Subcutaneous abdominal adipose tissue (tissue), 5 donors: ENCODE results near the gene SDE2.
"Not testable (repeated sequence)": the region's sequence is repeated elsewhere in the genome, so short reads cannot be mapped to it uniquely, and the experiment has no call there.

Experiments
- H3K27ac ChIP-seq: one replicate; pipeline ENCODE4 v1.7.0; 2013; ENCODE audit warnings: low read depth, mild to moderate bottlenecking, inconsistent platforms, low read length, moderate library complexity
- H3K27me3 ChIP-seq, 5 donors: one replicate each; pipeline ENCODE4 v1.7.0; 2013; ENCODE audit warnings: low read length in 5 of 5, inconsistent platforms in 1 of 5; ENCODE audit not compliant: control insufficient read depth in 5 of 5, insufficient read depth in 4 of 5
- H3K36me3 ChIP-seq, 5 donors: one replicate each; pipeline ENCODE4 v1.7.0; 2013; ENCODE audit warnings: low read length in 5 of 5; ENCODE audit not compliant: control insufficient read depth in 5 of 5, insufficient read depth in 5 of 5
- H3K4me1 ChIP-seq, 5 donors: one replicate each; pipeline ENCODE4 v1.7.0; 2013; ENCODE audit warnings: low read length in 5 of 5, mild to moderate bottlenecking in 3 of 5, moderate library complexity in 1 of 5; ENCODE audit not compliant: control insufficient read depth in 5 of 5, insufficient read depth in 5 of 5
- H3K4me3 ChIP-seq, 5 donors: one replicate each; pipeline ENCODE4 v1.7.0; 2013; ENCODE audit warnings: low read length in 5 of 5, low read depth in 1 of 5
- H3K9ac ChIP-seq, 5 donors: one replicate each; pipeline ENCODE4 v1.7.0; 2013; ENCODE audit warnings: low read length in 5 of 5, mild to moderate bottlenecking in 4 of 5, moderate library complexity in 3 of 5
- H3K9me3 ChIP-seq, 5 donors: one replicate each; pipeline ENCODE4 v1.7.0; 2013; ENCODE audit warnings: low read length in 5 of 5; ENCODE audit not compliant: control insufficient read depth in 5 of 5
- donor health status: healthy.
- donor health status: healthy.
- donor health status: healthy.
- donor health status: healthy.
- donor health status: healthy.

Gene SDE2

GRCh38 chr1:225979421-225979820 lies 19.7 kb downstream of the SDE2 start:
- peaks cover 15 to 57% (median 40%) of the 10 kb centered on the region in 5 donors for H3K36me3 ChIP-seq
- no peak overlapping the region for H3K4me3 ChIP-seq
- no peaks in the 10 kb centered on the region for H3K9me3 ChIP-seq
- H3K9ac ChIP-seq = no peak overlapping the region
- H3K27me3 ChIP-seq = no peaks in the 10 kb centered on the region
- peaks cover 0 to 12% (median 0%) of the 10 kb centered on the region in 5 donors for H3K4me1 ChIP-seq
- no peak overlapping the region for H3K27ac ChIP-seq

- H3K27me3 ChIP-seq = no peaks in the 10 kb centered on the region
- H3K9ac ChIP-seq = no peak overlapping the region
- H3K36me3 ChIP-seq = peaks cover 15 to 51% (median 31%) of the 10 kb centered on the region in 5 donors
- no peak overlapping the region for H3K27ac ChIP-seq
- H3K4me1 ChIP-seq = peaks cover 0 to 12% (median 0%) of the 10 kb centered on the region in 5 donors
- H3K4me3 ChIP-seq = no peak overlapping the region
- H3K9me3 ChIP-seq = no peaks in the 10 kb centered on the region
These were observed 21.0 kb downstream of the SDE2 start for GRCh38 chr1:225977937-225978748.

- not testable (repeated sequence) for H3K9me3 ChIP-seq, H3K27ac ChIP-seq, H3K9ac ChIP-seq, H3K4me3 ChIP-seq, H3K27me3 ChIP-seq
- Histone ChIP-seq H3K4me1 (peaks cover 0 to 12% (median 0%) of the 10 kb centered on the region in 5 donors), H3K36me3 (peaks cover 5 to 24% (median 22%) of the 10 kb centered on the region in 5 donors)
These were observed 24.0 kb downstream of the SDE2 start for GRCh38 chr1:225975146-225975545.

- H3K4me1 ChIP-seq = peaks cover 0 to 12% (median 0%) of the 10 kb centered on the region in 5 donors
- no peaks in the 10 kb centered on the region for H3K9me3 ChIP-seq
- no peak overlapping the region for H3K27ac ChIP-seq
- H3K27me3 ChIP-seq = no peaks in the 10 kb centered on the region
- H3K4me3 ChIP-seq = no peak overlapping the region
- H3K9ac ChIP-seq = no peak overlapping the region
- peaks cover 2 to 17% (median 15%) of the 10 kb centered on the region in 5 donors for H3K36me3 ChIP-seq
These were observed 24.7 kb downstream of the SDE2 start for GRCh38 chr1:225974454-225974853.

- Histone ChIP-seq H3K9ac (peak overlapping the region in 1 of 5 donors; percentile 41), H3K4me3 (no peak overlapping the region), H3K27me3 (no peaks in the 10 kb centered on the region), H3K4me1 (peaks cover 0 to 12% (median 0%) of the 10 kb centered on the region in 5 donors), H3K27ac (no peak overlapping the region), H3K36me3 (peaks cover 0 to 10% (median 9%) of the 10 kb centered on the region in 5 donors), H3K9me3 (no peaks in the 10 kb centered on the region)
These were observed 26.0 kb downstream of the SDE2 start for GRCh38 chr1:225973158-225973557.

DNA sequence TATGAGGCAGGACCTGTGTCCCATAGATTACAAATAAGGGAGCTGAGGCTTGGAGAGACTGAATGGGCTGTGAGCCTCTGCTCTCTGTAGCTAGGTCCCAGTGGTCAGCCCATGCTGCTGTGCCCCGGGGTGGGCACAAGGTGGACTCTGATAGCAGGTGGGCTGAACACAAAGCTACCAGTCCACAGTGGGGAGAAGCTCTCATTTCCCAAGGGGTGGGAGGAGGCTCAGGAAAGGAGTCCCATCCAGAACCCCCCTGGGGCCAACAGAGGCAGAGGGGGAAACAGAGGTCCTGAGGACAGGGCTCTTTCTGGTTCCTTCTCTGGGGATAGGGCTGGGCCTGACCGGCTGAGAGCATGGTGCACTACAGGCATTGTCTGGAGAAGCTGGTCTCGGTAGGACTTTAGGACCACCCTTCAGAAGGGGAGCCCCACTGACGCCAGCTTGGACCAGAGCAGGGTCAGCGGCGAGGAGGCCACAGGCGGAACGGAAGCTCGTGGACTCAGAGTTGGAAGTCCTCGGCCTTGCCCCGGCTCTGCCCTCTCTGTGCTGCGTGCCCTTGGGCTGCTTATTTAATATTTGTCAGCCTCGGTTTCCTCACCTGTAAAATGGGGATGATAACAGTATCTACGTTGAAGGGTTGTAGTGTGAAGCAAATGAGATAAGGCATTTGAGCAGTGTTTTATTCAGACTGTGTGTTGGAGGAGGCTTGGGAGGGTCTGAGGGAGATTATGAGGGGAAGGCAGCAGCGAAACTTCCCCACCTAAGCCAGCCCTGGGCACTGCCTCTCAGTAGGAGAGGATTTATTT lies 26.6 kb downstream of the SDE2 start:
- H3K27ac ChIP-seq = no peak overlapping the region
- H3K4me3 ChIP-seq = no peak overlapping the region
- no peaks in the 10 kb centered on the region for H3K9me3 ChIP-seq
- no peaks in the 10 kb centered on the region for H3K27me3 ChIP-seq
- peaks cover 0 to 9% (median 0%) of the 10 kb centered on the region in 5 donors for H3K4me1 ChIP-seq
- peaks cover 0 to 4% (median 4%) of the 10 kb centered on the region in 5 donors for H3K36me3 ChIP-seq
- peak overlapping the region in 1 of 5 donors; percentile 41 for H3K9ac ChIP-seq

GRCh38 chr1:225970592-225971157 lies 28.5 kb downstream of the SDE2 start:
- not testable (repeated sequence) for H3K27me3 ChIP-seq, H3K9me3 ChIP-seq, H3K4me3 ChIP-seq, H3K4me1 ChIP-seq, H3K27ac ChIP-seq, H3K9ac ChIP-seq, H3K36me3 ChIP-seq

DNA sequence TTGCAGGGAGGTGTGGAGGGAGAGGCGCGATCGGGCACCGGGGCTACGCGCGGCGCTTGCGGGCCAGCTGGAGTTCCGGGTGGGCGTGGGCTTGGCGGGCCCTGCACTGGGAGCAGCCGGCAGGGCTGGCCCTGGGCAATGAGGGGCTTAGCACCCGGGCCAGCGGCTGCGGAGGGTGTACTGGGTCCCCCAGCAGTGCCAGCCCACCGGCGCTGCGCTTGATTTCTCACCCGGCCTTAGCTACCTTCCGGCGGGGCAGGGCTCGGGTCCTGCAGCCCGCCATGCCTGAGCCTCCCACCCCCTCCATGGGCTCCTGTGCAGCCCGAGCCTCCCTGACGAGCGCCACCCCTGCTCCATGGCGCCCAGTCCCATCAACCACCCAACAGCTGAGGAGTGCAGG lies 29.4 kb downstream of the SDE2 start:
- not testable (repeated sequence) for H3K9me3 ChIP-seq, H3K9ac ChIP-seq, H3K4me3 ChIP-seq, H3K4me1 ChIP-seq, H3K27me3 ChIP-seq, H3K36me3 ChIP-seq, H3K27ac ChIP-seq

DNA sequence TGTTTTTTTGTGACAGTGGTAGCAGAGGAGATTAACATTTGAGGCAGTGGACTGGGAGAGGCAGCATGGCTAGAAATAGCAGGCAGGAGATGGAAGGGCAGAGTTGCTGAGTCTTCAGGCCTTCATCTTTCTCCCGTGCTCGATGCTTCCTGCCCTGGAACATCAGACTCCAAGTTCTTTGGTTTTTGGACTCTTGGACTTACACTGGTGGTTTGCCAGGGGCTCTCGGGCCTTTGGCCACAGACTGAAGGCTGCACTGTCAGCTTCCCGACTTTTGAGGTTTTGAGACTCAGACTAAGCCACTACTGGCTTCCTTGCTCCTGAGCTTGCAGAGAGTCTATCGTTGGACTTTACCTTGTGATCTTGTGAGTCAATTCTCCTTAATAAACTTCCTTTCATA lies 33.9 kb downstream of the SDE2 start:
- peaks cover 0 to 6% (median 0%) of the 10 kb centered on the region in 5 donors for H3K4me1 ChIP-seq
- no peaks in the 10 kb centered on the region for H3K36me3 ChIP-seq
- H3K9me3 ChIP-seq = no peaks in the 10 kb centered on the region
- no peak overlapping the region for H3K4me3 ChIP-seq
- H3K27me3 ChIP-seq = peaks cover 0 to 2% (median 0%) of the 10 kb centered on the region in 5 donors
- no peak overlapping the region for H3K27ac ChIP-seq
- H3K9ac ChIP-seq = no peak overlapping the region
